HG03159 (cell line): Measurements from ENCODE around the gene ZNF567.
A peak's percentile ranks its signal among the peaks of the same experiment; 100 is the strongest.
"Not testable (repeated sequence)": the region's sequence is repeated elsewhere in the genome, so short reads cannot be mapped to it uniquely, and the experiment has no call there.

ENCODE experiments used
- ATAC-seq: cut with Tn5 transposase; IDR thresholded peaks from one replicate; pipeline ENCODE4 v1.9.1; 2021; ENCODE audit warnings: mild to moderate bottlenecking, moderate library complexity; ENCODE audit not compliant: unreplicated experiment

ZNF567 gene

GRCh38 chr19:36687214-36688056, at the start of gene ZNF567:
Gene ZNF567, plus strand, starts transcription at chr19:36687612. Its CDS starts 7,256 bp downstream, at chr19:36694868.
- ATAC-seq: peak; percentile 95

GRCh38 chr19:36638862-36639510, 48.4 kb upstream of the ZNF567 start:
- no peak for ATAC-seq

GRCh38 chr19:36646746-36647145, 40.7 kb upstream of the ZNF567 start:
- no peak for ATAC-seq

- no peak for ATAC-seq
Measured at GRCh38 chr19:36652958-36653357, 34.5 kb upstream of the ZNF567 start.

GRCh38 chr19:36665832-36666231, 21.6 kb upstream of the ZNF567 start:
- no peak for ATAC-seq

DNA sequence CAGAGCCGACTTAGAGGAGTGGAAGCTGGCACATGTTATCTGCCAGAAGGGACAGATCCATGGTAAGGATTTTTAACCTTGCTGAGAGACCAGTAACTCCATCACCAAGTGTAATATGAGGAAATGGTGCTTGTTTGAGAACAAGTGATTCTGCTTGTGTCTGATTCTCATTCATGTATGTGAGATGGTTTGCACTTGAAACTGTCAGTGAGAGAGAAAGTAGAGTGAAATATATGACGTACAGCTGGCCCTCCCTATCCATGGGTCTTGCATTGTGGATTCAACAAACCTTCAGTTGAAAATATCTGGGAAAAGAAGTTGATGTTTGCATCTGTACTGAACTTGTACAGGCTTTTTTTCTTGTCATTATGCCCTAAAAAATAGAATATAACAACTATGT, 18.8 kb upstream of the ZNF567 start:
- no peak for ATAC-seq

- ATAC-seq: no peak
Measured at GRCh38 chr19:36672368-36672767, 15.0 kb upstream of the ZNF567 start.

- ATAC-seq: no peak
Measured at GRCh38 chr19:36674201-36674600, 13.2 kb upstream of the ZNF567 start.

DNA sequence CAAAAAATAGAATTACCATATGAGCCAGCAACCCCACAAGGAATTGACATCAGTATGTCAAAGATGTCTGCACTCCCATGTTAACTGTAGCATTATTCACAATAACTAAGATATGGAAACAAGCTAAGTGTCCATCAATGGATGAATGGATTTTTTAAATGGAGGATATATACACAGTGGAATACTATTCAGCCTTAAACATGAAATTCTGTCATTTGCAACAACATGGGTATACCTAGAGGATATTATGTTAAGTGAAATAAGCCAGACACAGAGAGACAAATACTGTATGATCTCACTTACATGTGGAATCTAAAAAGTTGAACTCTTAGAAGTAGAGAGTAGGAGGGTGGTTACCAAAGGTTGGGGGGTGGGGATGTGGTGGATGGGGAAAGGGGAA, 8.0 kb upstream of the ZNF567 start:
- no peak for ATAC-seq

- no peak for ATAC-seq
Measured at GRCh38 chr19:36685835-36686234, 1.6 kb upstream of the ZNF567 start.

DNA sequence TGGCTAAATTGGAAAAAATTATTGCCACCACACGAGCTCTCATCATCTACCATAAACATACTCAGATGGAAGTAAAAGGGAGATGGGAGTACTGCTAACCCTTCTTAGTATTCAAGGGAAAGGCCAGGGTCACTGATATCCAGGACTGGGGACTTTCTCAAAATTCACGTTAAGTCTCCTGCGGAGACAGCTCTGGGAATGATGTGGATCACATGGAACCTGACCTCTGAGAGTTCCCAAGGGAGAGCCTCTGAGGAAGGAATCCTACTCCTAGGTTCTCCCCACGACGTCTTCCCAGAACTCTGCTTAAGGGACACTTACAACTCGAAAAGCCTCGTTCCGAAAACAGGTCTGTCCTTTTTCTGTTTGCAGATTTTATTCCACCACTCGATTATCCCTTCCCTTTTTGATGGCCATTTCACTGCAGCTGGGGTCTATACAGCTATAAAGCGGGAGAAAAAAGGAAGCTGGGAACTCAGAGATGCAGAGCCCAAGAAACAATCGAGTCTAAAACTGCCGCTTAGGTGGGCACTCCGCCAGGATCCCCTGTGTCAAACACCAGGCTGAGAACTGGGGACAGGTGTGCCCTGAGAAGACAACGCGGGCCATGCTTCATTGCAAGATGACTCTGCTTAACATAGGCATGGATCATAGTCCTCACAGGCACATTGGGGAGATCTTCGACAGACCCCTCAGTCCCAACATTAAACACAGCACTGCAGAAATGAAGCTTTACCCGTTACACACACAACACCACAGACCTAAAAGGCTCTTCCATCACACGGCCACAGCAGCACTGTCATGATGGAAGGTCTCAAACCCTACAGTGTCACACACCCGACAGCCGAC, 823 bp upstream of the ZNF567 start:
- no peak for ATAC-seq

DNA sequence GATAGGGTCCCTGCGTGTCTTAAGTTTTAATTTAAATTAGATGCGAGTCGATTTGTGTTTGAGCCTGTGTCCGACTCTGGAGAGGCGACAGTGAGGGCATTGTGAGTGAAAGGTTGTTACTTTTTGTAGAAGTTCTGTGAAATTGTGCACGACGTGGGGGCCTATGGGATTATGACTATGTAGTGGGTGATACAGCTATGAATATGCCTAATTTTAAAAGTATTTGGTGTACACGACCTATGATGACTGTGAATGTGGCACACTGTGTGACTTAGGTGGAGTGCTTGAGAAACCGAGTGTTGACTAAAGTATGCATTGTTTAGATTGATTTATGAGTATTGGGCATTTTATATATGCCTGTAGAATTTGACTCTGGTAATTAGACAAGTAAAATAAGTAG, 646 bp downstream of the ZNF567 start:
- no peak for ATAC-seq

DNA sequence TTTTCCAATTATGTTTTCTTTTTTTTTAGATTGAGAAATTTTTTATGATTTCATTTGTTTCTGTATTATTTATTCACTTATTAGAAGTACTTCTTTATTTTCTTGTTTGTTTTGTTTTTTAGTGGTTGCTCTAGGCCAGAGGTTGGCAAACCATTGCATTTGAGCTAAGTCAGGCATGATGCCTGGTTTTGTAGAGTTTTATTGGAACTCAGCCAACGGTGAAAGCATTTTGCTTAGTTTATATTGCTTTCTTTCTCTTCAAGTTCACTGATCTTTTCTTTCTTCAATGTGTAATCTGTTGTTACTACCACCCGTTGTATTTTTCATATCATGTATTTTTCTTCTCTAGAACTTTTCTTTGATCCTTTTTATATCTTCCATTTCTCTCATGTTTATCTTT, 19.7 kb downstream of the ZNF567 start:
- no peak for ATAC-seq

- ATAC-seq: no peak
Measured at GRCh38 chr19:36709423-36709822, 22.0 kb downstream of the ZNF567 start.

DNA sequence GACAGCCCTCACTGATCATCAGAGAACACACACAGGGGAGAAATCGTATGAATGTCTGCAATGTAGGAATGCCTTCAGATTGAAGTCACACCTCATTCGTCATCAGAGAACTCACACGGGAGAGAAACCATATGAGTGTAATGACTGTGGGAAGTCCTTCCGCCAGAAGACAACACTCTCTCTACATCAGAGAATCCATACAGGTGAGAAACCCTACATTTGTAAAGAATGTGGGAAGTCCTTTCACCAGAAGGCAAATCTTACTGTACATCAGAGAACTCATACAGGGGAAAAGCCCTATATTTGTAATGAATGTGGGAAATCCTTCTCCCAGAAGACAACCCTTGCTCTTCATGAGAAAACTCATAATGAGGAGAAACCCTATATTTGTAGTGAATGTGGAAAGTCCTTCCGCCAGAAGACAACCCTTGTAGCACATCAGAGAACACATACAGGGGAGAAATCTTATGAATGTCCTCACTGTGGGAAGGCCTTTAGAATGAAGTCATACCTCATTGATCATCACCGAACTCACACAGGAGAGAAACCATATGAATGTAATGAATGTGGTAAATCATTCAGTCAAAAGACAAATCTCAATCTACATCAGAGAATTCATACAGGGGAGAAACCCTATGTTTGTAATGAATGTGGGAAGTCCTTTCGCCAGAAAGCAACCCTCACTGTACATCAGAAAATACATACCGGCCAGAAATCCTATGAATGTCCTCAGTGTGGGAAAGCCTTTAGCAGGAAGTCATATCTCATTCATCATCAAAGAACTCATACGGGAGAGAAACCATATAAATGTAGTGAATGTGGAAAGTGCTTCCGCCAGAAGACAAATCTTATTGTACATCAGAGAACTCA, 32.5 kb downstream of the ZNF567 start:
- no peak for ATAC-seq

DNA sequence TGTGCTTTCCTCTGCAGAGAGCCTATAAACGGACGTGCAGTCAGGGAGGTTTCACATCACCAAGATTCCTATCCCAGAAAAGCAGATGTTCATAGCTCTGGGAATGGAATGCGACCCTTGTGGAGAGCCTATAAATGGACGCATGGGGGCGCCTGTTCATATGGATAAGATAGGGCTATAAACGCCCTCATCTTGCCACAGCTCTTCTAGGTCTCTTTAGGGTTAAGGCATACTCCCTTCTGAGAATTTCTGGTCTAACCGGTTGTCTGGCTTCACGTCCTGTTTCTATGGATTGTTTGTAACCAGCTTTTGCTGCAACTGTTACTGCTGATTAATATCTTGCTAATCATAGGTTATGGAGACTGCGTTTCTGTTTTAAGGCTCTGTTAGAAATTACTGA, 48.8 kb downstream of the ZNF567 start:
- ATAC-seq: not testable (repeated sequence)

DNA sequence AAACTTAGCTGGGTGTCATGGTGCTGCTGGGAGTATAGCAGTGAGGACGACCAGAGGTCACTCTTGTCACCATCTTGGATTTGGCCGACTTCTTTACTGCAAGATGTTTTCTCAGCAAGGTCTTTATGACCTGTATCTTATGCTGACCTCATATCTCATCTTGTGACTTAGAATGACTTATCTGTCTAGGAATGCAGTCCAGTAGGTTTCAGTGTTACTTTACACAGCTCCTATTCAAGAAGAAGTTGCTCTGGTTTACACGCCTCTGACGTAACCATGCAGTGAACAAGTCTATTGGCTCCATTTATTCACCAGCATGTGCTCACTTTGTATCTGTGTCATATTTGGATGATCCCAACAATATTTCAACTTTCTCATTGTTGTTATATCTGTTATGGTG, 58.5 kb downstream of the ZNF567 start:
- ATAC-seq: no peak

DNA sequence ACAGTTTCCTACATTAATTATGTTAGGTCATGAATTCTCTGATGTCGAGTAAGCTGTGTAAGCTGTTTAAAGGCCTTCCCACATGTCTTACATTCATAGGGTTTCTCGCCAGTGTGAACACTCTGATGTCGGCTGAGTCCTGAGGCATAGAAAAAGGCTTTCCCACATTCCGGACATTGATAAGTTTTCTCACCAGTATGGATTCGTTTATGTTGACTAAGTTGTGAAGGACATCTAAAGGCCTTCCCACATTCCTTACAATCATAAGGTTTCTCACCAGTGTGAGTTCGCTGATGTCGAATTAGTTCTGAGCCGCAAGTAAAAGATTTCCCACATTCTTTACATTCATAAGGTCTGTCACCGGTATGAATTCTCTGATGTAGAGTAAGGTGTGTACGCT, 60.3 kb downstream of the ZNF567 start:
- ATAC-seq: no peak

- no peak for ATAC-seq
Measured at GRCh38 chr19:36748431-36749275, 61.2 kb downstream of the ZNF567 start.

DNA sequence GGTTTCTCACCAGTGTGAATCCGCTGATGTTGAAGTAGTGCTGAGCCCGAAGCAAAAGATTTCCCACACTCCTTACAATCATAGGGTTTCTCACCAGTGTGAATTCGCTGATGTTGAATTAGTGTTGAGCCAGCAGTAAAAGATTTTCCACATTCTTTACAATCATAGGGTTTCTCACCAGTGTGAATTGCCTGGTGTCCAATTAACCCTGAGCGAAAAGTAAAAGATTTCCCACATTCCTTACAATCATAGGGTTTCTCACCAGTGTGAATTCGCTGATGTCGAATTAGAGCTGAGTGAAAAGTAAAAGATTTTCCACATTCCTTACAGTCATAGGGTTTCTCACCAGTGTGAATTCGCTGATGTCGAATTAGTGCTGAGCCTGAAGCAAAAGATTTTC, 62.2 kb downstream of the ZNF567 start:
- not testable (repeated sequence) for ATAC-seq
